Fibroblast of the conjunctiva (primary cell): Measurements from ENCODE around the gene MPV17L2.

Experiments
- DNase-seq: peaks from one replicate; pipeline ENCODE4 v3.0.0-alpha.2; 2010; ENCODE audit warnings: low read depth

The MPV17L2 gene

DNA sequence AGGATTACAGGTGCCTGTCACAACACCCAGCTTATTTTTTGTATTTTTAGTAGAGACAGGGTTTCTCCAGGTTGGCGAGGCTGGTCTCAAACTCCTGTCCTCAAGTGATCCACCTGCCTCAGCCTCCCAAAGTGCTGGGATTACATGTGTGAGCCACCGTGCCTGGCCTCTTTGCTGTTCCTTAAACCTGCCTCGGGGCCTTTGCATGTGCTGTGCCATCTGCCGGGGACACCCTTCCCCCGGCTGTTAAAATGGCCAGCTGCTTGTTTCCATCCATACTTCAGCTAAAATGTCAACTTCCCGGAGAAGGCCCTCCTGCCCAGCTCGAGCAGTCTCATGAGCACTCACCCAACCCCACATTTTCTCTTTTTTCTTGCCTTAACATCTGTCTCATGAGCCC lies 52.3 kb downstream of the MPV17L2 start:
- DNase-seq = no peak
